Measurements from ENCODE around the gene DLD. TPM values are rescaled to one million over a fixed set of nuclear protein-coding genes. Genes with fewer than 3 reads are reported as not detected.
A peak's percentile ranks its signal among the peaks of the same experiment; 100 is the strongest.
"Not testable (repeated sequence)": the region's sequence is repeated elsewhere in the genome, so short reads cannot be mapped to it uniquely, and the experiment has no call there.

DLD gene
- total RNA-seq, 4 donors from 2014 or later: 35.8 to 84.7 (median 67.9) TPM

GRCh38 chr7:107889992-107890391 lies 991 bp upstream of the DLD start:
- no peak for TF ChIP-seq POLR2AphosphoS5 (IDR thresholded peaks at IDR 0.05)
- no peak for TF ChIP-seq POLR2A (IDR thresholded peaks at IDR 0.05)
- TF ChIP-seq EP300 (IDR thresholded peaks at IDR 0.05): no peak
- no peak for TF ChIP-seq CTCF (IDR thresholded peaks at IDR 0.05)
- H3K4me1 ChIP-seq: peaks cover 40% of the 10 kb centered on the region
- H3K4me3 ChIP-seq: no peak overlapping the region
- no peaks in the 10 kb centered on the region for H3K27me3 ChIP-seq
- 42% methylated on average over 3 of the region's 3 CpGs for WGBS
- DNase-seq (ENCODE audit: low spot score in 2 of 2): no peak
- H3K9me3 ChIP-seq: no peaks in the 10 kb centered on the region
- H3K27ac ChIP-seq: peak overlapping the region; percentile 97
- H3K36me3 ChIP-seq: peaks cover 6% of the 10 kb centered on the region

GRCh38 chr7:107890493-107890961 lies 456 bp upstream of the DLD start:
- 4% methylated on average over 7 of the region's 7 CpGs for WGBS
- peaks cover 40% of the 10 kb centered on the region for H3K4me1 ChIP-seq

GRCh38 chr7:107891636-107892366 lies 818 bp downstream of the DLD start:
- no peak for DNase-seq (ENCODE audit: low spot score in 2 of 2)
- 31% methylated on average over 9 of the region's 9 CpGs for WGBS
- peak overlapping the region; percentile 92 for H3K4me3 ChIP-seq
- peaks cover 43% of the 10 kb centered on the region for H3K4me1 ChIP-seq
- no peak for TF ChIP-seq POLR2A (IDR thresholded peaks at IDR 0.05)
- TF ChIP-seq EP300 (IDR thresholded peaks at IDR 0.05): no peak
- no peak for TF ChIP-seq POLR2AphosphoS5 (IDR thresholded peaks at IDR 0.05)
- TF ChIP-seq CTCF (IDR thresholded peaks at IDR 0.05): no peak
- H3K27ac ChIP-seq: peak overlapping the region; percentile 97
- H3K36me3 ChIP-seq: peaks cover 12% of the 10 kb centered on the region
- no peaks in the 10 kb centered on the region for H3K9me3 ChIP-seq
- H3K27me3 ChIP-seq: no peaks in the 10 kb centered on the region

More at GRCh38 chr7:107890493-107890961, 456 bp upstream of the DLD start:
- Histone ChIP-seq H3K36me3 (peaks cover 8% of the 10 kb centered on the region), H3K9me3 (no peaks in the 10 kb centered on the region), H3K27me3 (no peaks in the 10 kb centered on the region), H3K4me3 (peak overlapping the region; percentile 92), H3K27ac (peak overlapping the region; percentile 97)
- TF ChIP-seq CTCF (IDR thresholded peaks at IDR 0.05) (no peak), POLR2A (IDR thresholded peaks at IDR 0.05) (no peak), EP300 (IDR thresholded peaks at IDR 0.05) (no peak), POLR2AphosphoS5 (IDR thresholded peaks at IDR 0.05) (no peak)
- no peak for DNase-seq (ENCODE audit: low spot score in 2 of 2)

- H3K4me3 ChIP-seq: peak overlapping the region; percentile 92
- H3K4me1 ChIP-seq: peaks cover 43% of the 10 kb centered on the region
- H3K27ac ChIP-seq; DNase-seq (ENCODE audit: low spot score in 2 of 2); H3K27me3 ChIP-seq; H3K9me3 ChIP-seq: not testable (repeated sequence)
- peaks cover 12% of the 10 kb centered on the region for H3K36me3 ChIP-seq
- 78% methylated on average over 8 of the region's 8 CpGs for WGBS
Measured at GRCh38 chr7:107892367-107892741, 1.4 kb downstream of the DLD start.

- Histone ChIP-seq H3K36me3 (peaks cover 32% of the 10 kb centered on the region), H3K4me3 (no peak overlapping the region), H3K27ac (no peak overlapping the region), H3K9me3 (no peaks in the 10 kb centered on the region), H3K27me3 (no peaks in the 10 kb centered on the region), H3K4me1 (peaks cover 13% of the 10 kb centered on the region)
- no peak for TF ChIP-seq POLR2AphosphoS5 (IDR thresholded peaks at IDR 0.05)
- no peak for TF ChIP-seq EP300 (IDR thresholded peaks at IDR 0.05)
- no peak for TF ChIP-seq POLR2A (IDR thresholded peaks at IDR 0.05)
- TF ChIP-seq CTCF (IDR thresholded peaks at IDR 0.05): no peak
- WGBS: 83% methylated on average over 2 of the region's 2 CpGs
- DNase-seq (ENCODE audit: low spot score in 2 of 2): no peak
Measured at GRCh38 chr7:107898997-107899594, 8.1 kb downstream of the DLD start.
